GM13977 (cell line): ENCODE data around the gene PLAAT3.
"Not testable (repeated sequence)": the region's sequence is repeated elsewhere in the genome, so short reads cannot be mapped to it uniquely, and the experiment has no call there.

Experiments used
- DNase-seq: peaks from one replicate; pipeline ENCODE4 v3.0.0; 2012; ENCODE audit warnings: low spot score
- in situ Hi-C: fragments of 300-500 bp; cut with MboI; formaldehyde crosslinking; loops from one replicate; pipeline ENCODE4 v1.12.0; 2022; ENCODE audit warnings: low sequenced_read_pairs, low pct_unique_long_range_greater_than_20kb, mixed read lengths, inconsistent platforms; ENCODE audit not compliant: unreplicated experiment
- TF ChIP-seq, protein P1 (sequence below): IDR thresholded peaks from 2 replicates; pipeline ENCODE4 v1.5.1; 2012; ENCODE audit warnings: mild to moderate bottlenecking, control low read depth; ENCODE audit not compliant: insufficient read depth; ENCODE audit errors: extremely low read depth, missing control alignments

The PLAAT3 gene

DNA sequence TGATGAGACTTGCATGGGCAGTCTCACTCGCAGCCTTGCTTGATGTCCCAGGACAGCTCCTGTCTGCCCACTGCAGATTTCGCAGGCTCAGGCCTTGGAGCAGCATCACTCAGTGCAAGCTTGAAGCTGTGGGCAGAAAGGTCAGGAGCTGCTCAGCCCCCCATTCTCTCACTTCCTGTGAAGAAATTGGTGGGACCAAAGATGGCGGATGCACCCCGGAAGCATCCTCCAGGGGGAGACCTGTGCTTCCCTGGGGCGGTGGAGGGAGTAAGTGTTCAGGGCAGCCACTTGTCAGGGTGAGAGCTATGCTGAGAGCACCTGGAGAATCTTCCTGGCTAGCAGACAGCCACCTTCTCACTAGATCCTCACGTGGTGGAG is 62.4 kb downstream of the PLAAT3 start:
- DNase-seq: no peak
- TF ChIP-seq, protein P1, sequence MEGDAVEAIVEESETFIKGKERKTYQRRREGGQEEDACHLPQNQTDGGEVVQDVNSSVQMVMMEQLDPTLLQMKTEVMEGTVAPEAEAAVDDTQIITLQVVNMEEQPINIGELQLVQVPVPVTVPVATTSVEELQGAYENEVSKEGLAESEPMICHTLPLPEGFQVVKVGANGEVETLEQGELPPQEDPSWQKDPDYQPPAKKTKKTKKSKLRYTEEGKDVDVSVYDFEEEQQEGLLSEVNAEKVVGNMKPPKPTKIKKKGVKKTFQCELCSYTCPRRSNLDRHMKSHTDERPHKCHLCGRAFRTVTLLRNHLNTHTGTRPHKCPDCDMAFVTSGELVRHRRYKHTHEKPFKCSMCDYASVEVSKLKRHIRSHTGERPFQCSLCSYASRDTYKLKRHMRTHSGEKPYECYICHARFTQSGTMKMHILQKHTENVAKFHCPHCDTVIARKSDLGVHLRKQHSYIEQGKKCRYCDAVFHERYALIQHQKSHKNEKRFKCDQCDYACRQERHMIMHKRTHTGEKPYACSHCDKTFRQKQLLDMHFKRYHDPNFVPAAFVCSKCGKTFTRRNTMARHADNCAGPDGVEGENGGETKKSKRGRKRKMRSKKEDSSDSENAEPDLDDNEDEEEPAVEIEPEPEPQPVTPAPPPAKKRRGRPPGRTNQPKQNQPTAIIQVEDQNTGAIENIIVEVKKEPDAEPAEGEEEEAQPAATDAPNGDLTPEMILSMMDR: no peak
- in situ Hi-C loops: no loop called here

DNA sequence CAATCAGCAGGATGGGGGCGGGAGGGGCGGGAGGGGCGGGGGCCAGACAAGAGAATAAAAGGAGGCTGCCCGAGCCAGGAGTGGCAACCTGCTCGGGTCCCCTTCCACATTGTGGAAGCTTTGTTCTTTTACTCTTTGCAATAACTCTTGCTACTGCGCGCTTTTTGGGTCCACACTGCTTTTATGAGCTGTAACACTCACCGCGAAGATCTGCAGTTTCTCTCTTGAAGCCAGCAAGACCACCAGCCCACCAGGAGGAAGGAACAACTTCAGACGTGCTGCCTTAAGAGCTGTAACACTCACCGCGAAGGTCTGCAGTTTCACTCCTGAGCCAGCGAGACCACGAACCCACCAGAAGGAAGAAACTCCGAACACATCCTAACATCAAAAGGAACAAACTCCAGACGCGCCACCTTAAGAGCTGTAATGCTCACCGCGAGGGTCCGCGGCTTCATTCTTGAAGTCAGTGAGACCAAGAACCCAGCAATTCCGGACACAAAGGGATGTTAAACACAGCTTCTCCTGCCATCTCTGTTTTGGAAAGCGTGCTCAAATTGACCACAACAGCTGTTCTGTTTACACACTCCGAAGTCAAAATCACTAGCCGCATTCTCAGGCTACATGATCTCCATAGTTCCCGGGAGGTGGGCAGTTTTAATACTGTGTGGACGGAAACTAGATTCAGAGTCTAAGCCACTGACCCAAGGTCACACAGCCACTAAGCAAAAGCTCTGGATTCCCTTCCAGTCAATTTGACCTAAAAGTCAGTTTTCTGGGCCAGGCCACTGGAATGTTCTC is 62.9 kb downstream of the PLAAT3 start:
- no peak for DNase-seq
- in situ Hi-C loops: no loop called here
- TF ChIP-seq, protein P1: no peak

DNA sequence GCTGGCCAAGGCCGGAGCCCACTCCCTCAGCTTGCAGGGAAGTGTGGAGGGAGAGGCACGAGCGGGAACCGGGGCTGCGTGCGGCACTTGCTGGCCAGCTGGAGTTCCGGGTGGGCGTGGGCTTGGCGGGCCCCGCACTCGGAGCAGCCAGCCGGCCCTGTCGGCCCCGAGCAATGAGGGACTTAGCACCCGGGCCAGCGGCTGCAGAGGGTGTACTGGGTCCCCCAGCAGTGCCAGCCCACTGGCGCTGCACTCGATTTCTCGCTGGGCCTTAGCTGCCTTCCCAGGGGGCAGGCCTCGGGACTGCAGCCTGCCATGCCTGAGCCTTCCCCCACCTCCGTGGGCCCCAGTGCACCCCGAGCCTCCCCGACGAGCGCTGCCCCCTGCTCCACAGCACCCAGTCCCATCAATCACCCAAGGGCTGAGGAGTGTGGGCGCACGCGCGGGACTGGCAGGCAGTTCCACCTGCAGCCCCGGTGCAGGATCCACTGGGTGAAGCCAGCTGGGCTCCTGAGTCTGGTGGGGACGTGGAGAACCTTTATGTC is 64.0 kb downstream of the PLAAT3 start:
- in situ Hi-C loops, DNase-seq: not testable (repeated sequence)

DNA sequence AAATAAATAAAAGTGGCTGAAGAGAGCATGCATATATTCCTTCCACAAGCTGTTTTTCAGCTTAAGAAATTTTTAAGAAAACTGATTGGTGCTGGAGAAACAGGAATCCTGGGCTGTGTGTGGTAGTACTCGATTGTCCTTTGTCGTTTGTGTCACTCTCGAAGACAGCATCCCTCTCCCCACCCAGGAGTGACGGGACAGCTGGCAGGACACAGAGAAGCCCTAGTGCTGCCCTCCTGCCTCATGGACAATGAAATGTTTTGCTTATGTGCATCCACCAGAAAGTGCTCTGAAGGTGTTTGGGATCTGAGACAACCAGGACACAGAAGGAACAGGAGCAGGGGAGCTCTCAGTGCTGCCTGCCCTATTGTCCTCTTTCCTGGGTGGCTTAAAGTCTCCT is 64.8 kb downstream of the PLAAT3 start:
- TF ChIP-seq, protein P1: no peak
- DNase-seq: no peak
- in situ Hi-C loops: no loop called here

DNA sequence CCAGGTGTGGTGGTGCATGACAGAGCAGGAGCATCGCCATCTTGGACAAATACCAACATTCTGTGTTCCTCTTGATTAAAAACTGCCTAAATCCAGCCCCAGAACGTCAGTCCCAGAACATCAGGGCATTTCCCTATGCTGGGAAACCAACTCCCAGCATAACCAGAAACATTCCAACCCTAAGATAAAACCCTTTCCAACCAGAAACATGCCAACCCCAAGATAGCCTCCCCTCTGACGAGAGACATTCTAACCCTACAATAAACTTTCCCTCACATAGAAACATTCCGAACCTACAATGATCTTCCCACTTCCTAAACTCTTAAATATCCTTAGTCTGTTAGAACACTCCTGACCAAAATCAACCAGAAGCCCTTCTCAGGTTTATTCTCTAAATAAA is 66.1 kb downstream of the PLAAT3 start:
- in situ Hi-C loops: no loop called here
- TF ChIP-seq, protein P1: no peak
- no peak for DNase-seq

DNA sequence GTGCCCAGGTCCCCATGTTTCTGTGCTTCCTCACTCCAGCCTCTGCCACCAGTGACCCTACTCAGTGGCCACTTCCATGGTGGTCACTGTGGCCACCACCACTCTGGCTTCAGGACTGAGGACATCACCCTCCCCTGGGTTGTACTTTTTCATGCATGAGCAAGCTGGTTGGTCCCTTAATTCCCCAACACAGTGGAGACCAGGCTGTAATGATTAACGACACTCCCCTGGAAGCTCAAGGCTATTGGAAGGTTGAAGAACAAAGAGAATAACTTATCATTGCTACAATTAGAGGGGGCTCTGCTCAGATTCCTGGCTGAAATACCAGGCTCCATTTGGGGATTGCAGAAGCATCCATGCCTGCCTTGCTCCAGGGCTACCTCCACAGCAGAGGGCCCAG is 67.2 kb downstream of the PLAAT3 start:
- DNase-seq: no peak
- TF ChIP-seq, protein P1: no peak
- in situ Hi-C loops: no loop called here

DNA sequence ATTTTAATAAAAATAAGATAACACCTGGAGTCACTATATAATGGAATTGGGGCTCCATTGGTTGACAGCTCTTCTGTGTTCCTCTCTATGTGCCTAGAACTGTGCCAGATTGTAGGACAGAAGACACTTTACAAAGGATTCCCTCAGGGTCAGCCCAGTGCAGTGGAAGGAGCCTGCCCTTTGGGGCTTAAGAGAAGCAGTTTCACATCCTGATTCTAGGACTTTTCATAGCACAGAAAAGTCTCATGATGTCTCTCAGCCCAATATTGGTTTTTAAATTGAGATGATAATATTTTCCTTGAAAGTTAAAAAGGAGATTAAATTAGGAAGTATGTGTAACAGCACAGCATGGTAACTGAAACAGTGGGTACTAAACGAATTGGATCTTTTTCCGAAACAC is 70.5 kb downstream of the PLAAT3 start:
- no peak for DNase-seq
- TF ChIP-seq, protein P1: no peak
- in situ Hi-C loops: no loop called here

DNA sequence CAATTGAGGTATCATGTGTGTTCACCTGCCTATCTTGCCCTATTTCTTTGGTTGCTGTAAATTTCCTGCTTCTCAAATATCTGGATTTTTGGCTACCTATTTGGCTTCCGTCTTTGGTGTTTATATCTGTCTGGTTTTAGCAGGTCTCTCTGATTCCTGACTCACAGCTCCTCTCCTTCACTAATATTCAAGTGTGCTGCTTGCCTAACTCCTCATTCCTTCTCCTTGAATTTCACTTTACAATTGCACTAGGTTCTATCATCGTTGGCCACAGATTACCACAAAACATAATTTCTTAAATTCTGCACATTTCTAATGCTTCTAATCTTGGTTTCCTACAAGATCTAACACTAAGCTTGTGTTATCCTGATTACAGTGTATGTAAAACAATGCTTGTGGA is 71.7 kb downstream of the PLAAT3 start:
- DNase-seq, in situ Hi-C loops: not testable (repeated sequence)
